GM19463 (cell line): ENCODE results near the gene EIF4G1.

Experiments used
- ATAC-seq: cut with Tn5 transposase; IDR thresholded peaks from one replicate; pipeline ENCODE4 v1.9.1; 2021; ENCODE audit warnings: mild to moderate bottlenecking, moderate library complexity; ENCODE audit not compliant: unreplicated experiment

Gene EIF4G1

DNA sequence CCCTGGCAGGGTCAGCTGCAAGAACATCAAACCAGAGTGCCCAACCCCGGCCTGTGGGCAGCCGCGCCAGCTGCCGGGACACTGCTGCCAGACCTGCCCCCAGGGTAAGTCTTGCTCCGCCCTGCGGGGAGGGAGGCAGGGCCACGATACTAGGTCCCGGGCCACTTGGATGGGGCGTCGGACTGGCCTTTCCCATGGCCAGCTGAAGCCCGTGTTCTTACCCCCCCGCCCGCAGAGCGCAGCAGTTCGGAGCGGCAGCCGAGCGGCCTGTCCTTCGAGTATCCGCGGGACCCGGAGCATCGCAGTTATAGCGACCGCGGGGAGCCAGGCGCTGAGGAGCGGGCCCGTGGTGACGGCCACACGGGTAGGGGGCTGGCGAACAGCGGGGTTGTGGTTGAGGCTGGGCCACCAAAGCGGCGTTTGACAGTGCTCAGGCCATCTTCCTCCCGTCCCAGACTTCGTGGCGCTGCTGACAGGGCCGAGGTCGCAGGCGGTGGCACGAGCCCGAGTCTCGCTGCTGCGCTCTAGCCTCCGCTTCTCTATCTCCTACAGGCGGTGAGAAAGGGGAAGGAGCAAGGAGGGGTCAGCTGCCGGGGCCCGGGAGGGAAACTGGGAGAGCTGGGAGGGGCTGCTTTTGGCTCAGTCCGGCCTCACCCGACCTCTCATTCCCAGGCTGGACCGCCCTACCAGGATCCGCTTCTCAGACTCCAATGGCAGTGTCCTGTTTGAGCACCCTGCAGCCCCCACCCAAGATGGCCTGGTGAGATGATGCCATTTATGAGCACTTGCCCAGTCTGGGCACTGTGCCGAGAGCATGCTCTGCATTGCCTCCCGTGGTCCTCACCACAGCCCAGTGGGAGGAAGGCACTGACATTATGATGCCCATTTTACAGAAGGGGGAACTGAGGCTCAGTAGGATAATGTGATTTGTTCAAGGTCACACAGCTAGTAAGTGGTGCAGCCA, 67.1 kb downstream of the EIF4G1 start:
- ATAC-seq: no peak

DNA sequence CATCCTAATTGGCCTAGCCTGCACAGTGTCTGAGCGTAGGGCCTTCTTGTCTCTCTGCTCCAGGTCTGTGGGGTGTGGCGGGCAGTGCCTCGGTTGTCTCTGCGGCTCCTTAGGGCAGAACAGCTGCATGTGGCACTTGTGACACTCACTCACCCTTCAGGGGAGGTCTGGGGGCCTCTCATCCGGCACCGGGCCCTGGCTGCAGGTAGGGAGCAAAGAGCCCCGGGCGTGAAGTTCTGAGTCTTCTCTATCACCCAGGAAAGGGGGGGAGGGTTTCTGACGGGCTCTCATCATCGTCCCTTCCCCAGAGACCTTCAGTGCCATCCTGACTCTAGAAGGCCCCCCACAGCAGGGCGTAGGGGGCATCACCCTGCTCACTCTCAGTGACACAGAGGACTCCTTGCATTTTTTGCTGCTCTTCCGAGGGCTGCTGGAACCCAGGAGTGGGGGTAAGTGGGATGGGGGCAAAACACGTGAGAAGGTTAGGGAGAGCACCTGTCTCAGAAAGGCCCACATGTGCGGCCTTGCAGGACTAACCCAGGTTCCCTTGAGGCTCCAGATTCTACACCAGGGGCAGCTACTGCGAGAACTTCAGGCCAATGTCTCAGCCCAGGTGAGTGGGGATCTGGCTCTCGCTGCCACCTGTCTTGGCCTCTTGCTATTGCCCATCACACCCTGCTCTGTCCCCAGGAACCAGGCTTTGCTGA, 68.1 kb downstream of the EIF4G1 start:
- ATAC-seq: no peak

DNA sequence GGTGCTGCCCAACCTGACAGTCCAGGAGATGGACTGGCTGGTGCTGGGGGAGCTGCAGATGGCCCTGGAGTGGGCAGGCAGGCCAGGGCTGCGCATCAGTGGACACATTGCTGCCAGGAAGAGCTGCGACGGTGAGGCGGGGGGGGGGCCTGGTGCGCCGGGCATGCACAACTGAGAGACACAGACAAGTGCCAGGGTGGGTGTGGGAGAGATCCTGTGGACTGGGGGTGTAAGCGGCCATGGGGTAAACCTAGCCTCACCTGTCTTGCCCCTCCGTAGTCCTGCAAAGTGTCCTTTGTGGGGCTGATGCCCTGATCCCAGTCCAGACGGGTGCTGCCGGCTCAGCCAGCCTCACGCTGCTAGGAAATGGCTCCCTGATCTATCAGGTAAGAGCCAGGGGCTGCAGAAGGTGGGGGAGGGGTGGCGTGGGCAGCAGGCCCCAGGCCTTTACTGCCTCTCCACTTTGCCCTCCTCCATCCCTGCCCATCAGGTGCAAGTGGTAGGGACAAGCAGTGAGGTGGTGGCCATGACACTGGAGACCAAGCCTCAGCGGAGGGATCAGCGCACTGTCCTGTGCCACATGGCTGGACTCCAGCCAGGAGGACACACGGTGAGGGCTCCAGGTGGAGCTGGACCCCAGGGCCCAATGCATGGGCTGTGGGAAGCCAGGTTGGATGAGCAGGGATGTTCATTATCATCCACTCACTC, 68.8 kb downstream of the EIF4G1 start:
- no peak for ATAC-seq

DNA sequence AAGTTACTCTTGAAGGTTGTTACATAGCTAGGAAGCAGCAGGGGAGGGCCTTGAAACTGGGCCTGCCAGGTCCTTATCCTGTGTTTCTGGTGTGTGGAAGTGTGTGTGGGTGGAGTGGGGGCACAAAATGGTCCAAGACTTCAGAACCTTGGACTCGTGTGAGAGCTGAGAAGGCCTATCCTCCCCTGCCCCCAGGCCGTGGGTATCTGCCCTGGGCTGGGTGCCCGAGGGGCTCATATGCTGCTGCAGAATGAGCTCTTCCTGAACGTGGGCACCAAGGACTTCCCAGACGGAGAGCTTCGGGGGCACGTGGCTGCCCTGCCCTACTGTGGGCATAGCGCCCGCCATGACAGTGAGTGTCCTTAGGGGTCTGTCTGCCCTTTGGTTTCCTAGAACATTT, 69.9 kb downstream of the EIF4G1 start:
- ATAC-seq: no peak
